T-cell (primary cell): ENCODE results near the gene WT1. TPM values are rescaled to one million over a fixed set of nuclear protein-coding genes. Genes with fewer than 3 reads are reported as not detected.

Experiments
- ATAC-seq, 4 experiments: fragments of 200-7000 bp in 3 of 4; fragments of 150-1000 bp in 1 of 4; cut with Tn5 transposase; replicated peaks in 1 of 4; 1 replicate in 3 of 4; 2 replicates in 1 of 4; pipeline ENCODE4 v1.10.0; 2021; ENCODE audit warnings: moderate library complexity in 3 of 4, mild to moderate bottlenecking in 2 of 4, moderate number of reproducible peaks in 1 of 4
- CTCF ChIA-PET, 2 donors: fragments of 300-600 bp; sonication (Branson Sonifier 250); formaldehyde crosslinking; loops; one replicate each; lab custom pipeline; 2022; ENCODE audit warnings: antibody characterized with exemption in 2 of 2; lab: Charles Lee
- POLR2A ChIA-PET, 2 donors: fragments of 300-600 bp; sonication (Branson Sonifier 250); formaldehyde crosslinking; loops; one replicate each; lab custom pipeline; 2022; ENCODE audit warnings: antibody characterized with exemption in 2 of 2; lab: Charles Lee
- DNase-seq, 35 experiments: peaks; one replicate each; pipeline versions ENCODE4 v3.0.0 to v3.0.0-alpha.2; 2013 to 2023
- H3K27ac ChIP-seq: one replicate; pipeline ENCODE4 v1.5.1; 2013; ENCODE audit warnings: low read length
- H3K27me3 ChIP-seq, 2 experiments: replicated peaks in 1 of 2; 1 replicate in 1 of 2; 2 replicates in 1 of 2; pipeline versions ENCODE4 v1.6.1 to v1.7.0; 2013; ENCODE audit warnings: low read length in 1 of 2, mixed read lengths in 1 of 2; ENCODE audit not compliant: control insufficient read depth in 2 of 2, insufficient read depth in 2 of 2; ENCODE audit errors: extremely low read depth in 1 of 2
- H3K36me3 ChIP-seq, 2 donors: 1 replicate in 1 of 2; 2 replicates in 1 of 2; pipeline versions ENCODE4 v1.6.1 to v1.7.0; 2013; ENCODE audit warnings: low read length in 1 of 2; ENCODE audit not compliant: control insufficient read depth in 2 of 2, insufficient read depth in 1 of 2; ENCODE audit errors: extremely low read depth in 1 of 2
- H3K4me1 ChIP-seq, 2 experiments: 1 replicate in 1 of 2; 2 replicates in 1 of 2; pipeline versions ENCODE4 v1.6.1 to v1.7.0; 2013; ENCODE audit warnings: low read length in 2 of 2, mixed read lengths in 1 of 2; ENCODE audit not compliant: insufficient read depth in 2 of 2, control insufficient read depth in 1 of 2; ENCODE audit errors: extremely low read depth in 1 of 2
- H3K4me3 ChIP-seq, 2 donors: 1 replicate in 1 of 2; 2 replicates in 1 of 2; pipeline versions ENCODE4 v1.5.1 to v1.7.0; 2013; ENCODE audit warnings: mild to moderate bottlenecking in 2 of 2, low read length in 1 of 2, moderate library complexity in 1 of 2; ENCODE audit not compliant: control insufficient read depth in 1 of 2; ENCODE audit errors: extremely low read depth in 1 of 2
- H3K9me3 ChIP-seq: 2 replicates; pipeline ENCODE4 v1.7.0; 2013
- H3K27ac Mint-ChIP-seq, 2 donors: one replicate each; pipeline ENCODE4 v1.8.0; 2020 to 2021; ENCODE audit warnings: mild to moderate bottlenecking in 2 of 2, mixed read lengths in 2 of 2
- H3K27me3 Mint-ChIP-seq, 2 donors: one replicate each; pipeline ENCODE4 v1.8.0; 2021 to 2022; ENCODE audit warnings: mixed read lengths in 2 of 2
- H3K36me3 Mint-ChIP-seq: one replicate; pipeline ENCODE4 v1.8.0; 2021; ENCODE audit warnings: mixed read lengths
- H3K4me1 Mint-ChIP-seq, 3 donors: one replicate each; pipeline ENCODE4 v1.8.0; 2020 to 2022; ENCODE audit warnings: mixed read lengths in 3 of 3, mild to moderate bottlenecking in 1 of 3
- H3K4me3 Mint-ChIP-seq, 3 donors: one replicate each; pipeline ENCODE4 v1.8.0; 2020 to 2022; ENCODE audit warnings: mild to moderate bottlenecking in 3 of 3, mixed read lengths in 3 of 3, moderate library complexity in 3 of 3
- H3K9me3 Mint-ChIP-seq, 3 donors: one replicate each; pipeline ENCODE4 v1.8.0; 2020 to 2022; ENCODE audit warnings: mixed read lengths in 3 of 3
- WGBS: methylation state at CpG from one replicate; pipeline ENCODE4 v1.1.5; 2013; ENCODE audit warnings: missing lambda C conversion rate; ENCODE audit not compliant: insufficient coverage; 5-methylcytosine and 5-hydroxymethylcytosine counted together
- total RNA-seq, 35 experiments: library from RNA in 6 of 35; stranded (reverse) in 6 of 35; fragments of 120-200 nt in 1 of 35; gene quantifications; one replicate each; pipeline versions ENCODE4 v1.2.1 to v1.2.4 and lab custom pipeline; 2013 to 2026

The WT1 gene
- total RNA-seq, 5 donors from 2014 or later (not counting 1 experiment from before 2014, with no cell fraction given), result not detected

DNA sequence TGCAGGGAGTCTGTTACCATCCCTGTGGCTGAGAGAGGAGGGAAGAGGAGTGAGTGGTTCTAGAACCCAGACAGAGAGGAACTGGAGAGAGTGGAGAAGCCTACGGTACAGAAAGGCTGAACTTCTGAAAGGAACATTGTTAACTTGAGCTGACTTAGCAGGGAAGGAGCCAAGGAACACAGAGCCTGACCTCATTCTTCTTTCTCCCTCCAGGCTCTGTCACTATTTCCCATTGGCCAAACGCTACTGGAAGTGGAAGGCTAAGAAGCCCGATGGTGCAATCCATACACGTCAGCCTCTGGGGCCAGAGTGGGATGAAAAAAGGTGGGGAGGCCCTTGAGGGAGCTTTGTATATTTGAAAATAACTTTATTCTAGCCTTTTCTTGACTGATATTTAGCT is 16.5 kb upstream of the WT1 start:
- no peak for DNase-seq
- no peak for ATAC-seq
- no CpG with 5 or more reads among the region's 4 CpGs for WGBS
- CTCF ChIA-PET, result no interaction called here
- no peaks in the 10 kb centered on the region for H3K36me3 Mint-ChIP-seq
- no peak overlapping the region for H3K4me3 ChIP-seq
- peaks cover 0 to 10% of the 10 kb centered on the region in 2 experiments for H3K27me3 ChIP-seq
- no peaks in the 10 kb centered on the region for H3K9me3 ChIP-seq
- no peaks in the 10 kb centered on the region for H3K4me1 Mint-ChIP-seq
- H3K27ac ChIP-seq, result no peak overlapping the region
- POLR2A ChIA-PET, result no interaction called here
- peaks cover 4 to 12% of the 10 kb centered on the region in 2 donors for H3K27me3 Mint-ChIP-seq
- H3K9me3 Mint-ChIP-seq, result no peaks in the 10 kb centered on the region
- H3K27ac Mint-ChIP-seq, result no peak overlapping the region
- no peak overlapping the region for H3K4me3 Mint-ChIP-seq
- no peaks in the 10 kb centered on the region for H3K4me1 ChIP-seq
- no peaks in the 10 kb centered on the region for H3K36me3 ChIP-seq

- CTCF ChIA-PET, result no interaction called here
- no peak for ATAC-seq
- H3K9me3 ChIP-seq, result no peaks in the 10 kb centered on the region
- peaks cover 0 to 10% of the 10 kb centered on the region in 2 experiments for H3K27me3 ChIP-seq
- no peaks in the 10 kb centered on the region for H3K4me1 Mint-ChIP-seq
- POLR2A ChIA-PET, result interaction anchor here in 1 of 2 donors (0.6 kb wide), 1 partner anchor 25 kb away, joined by 5 read pairs; no protein-coding TSS in a partner anchor
- H3K4me1 ChIP-seq, result no peaks in the 10 kb centered on the region
- no peak overlapping the region for H3K4me3 Mint-ChIP-seq
- H3K36me3 Mint-ChIP-seq, result no peaks in the 10 kb centered on the region
- no peak overlapping the region for H3K27ac ChIP-seq
- no peak overlapping the region for H3K4me3 ChIP-seq
- DNase-seq, result no peak
- peaks cover 4 to 17% of the 10 kb centered on the region in 2 donors for H3K27me3 Mint-ChIP-seq
- 40% methylated on average over 1 of the region's 1 CpG for WGBS
- no peak overlapping the region for H3K27ac Mint-ChIP-seq
- H3K36me3 ChIP-seq, result no peaks in the 10 kb centered on the region
- H3K9me3 Mint-ChIP-seq, result no peaks in the 10 kb centered on the region
Measured at GRCh38 chr11:32450372-32450771, 15.0 kb upstream of the WT1 start.

GRCh38 chr11:32448232-32448631 is 12.9 kb upstream of the WT1 start:
- peaks cover 0 to 10% of the 10 kb centered on the region in 2 experiments for H3K27me3 ChIP-seq
- CTCF ChIA-PET, result no interaction called here
- no peak overlapping the region for H3K27ac ChIP-seq
- Mint-ChIP-seq H3K9me3 (no peaks in the 10 kb centered on the region), H3K36me3 (no peaks in the 10 kb centered on the region), H3K27ac (no peak overlapping the region), H3K4me3 (no peak overlapping the region), H3K4me1 (no peaks in the 10 kb centered on the region), H3K27me3 (peaks cover 12 to 27% of the 10 kb centered on the region in 2 donors)
- H3K4me3 ChIP-seq, result no peak overlapping the region
- DNase-seq, result no peak
- H3K36me3 ChIP-seq, result no peaks in the 10 kb centered on the region
- H3K9me3 ChIP-seq, result no peaks in the 10 kb centered on the region
- WGBS, result 40% methylated on average over 1 of the region's 3 CpGs
- POLR2A ChIA-PET, result no interaction called here
- no peak for ATAC-seq
- no peaks in the 10 kb centered on the region for H3K4me1 ChIP-seq

DNA sequence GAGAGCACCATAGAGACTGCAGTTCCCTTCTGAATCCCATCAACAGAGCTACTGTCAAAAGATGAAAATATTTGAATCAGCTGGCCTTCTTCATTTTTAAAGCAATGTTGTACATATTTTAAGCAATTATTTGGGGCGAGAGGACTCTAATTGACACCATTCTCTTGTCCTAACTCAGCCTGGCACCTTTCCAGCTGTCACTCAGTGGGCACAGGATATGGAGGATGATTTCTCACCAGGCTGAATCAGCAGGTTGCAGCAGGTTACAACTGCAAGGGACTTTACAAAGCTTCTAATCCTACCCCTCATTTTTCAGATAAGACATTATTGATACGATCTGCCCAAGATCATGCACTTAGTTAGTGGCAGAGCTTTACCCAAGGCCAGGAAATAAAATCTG is 11.9 kb upstream of the WT1 start:
- H3K36me3 Mint-ChIP-seq, result no peaks in the 10 kb centered on the region
- ChIA-PET CTCF (no interaction called here), POLR2A (no interaction called here)
- no peaks in the 10 kb centered on the region for H3K9me3 Mint-ChIP-seq
- Histone ChIP-seq H3K27me3 (peaks cover 0 to 10% of the 10 kb centered on the region in 2 experiments), H3K36me3 (no peaks in the 10 kb centered on the region), H3K4me3 (no peak overlapping the region), H3K4me1 (no peaks in the 10 kb centered on the region), H3K27ac (no peak overlapping the region), H3K9me3 (no peaks in the 10 kb centered on the region)
- DNase-seq (no peak), ATAC-seq (no peak)
- H3K27me3 Mint-ChIP-seq, result peaks cover 21 to 30% of the 10 kb centered on the region in 2 donors
- no peak overlapping the region for H3K4me3 Mint-ChIP-seq
- WGBS, result 60% methylated on average over 1 of the region's 2 CpGs
- H3K4me1 Mint-ChIP-seq, result no peaks in the 10 kb centered on the region
- H3K27ac Mint-ChIP-seq, result no peak overlapping the region

DNA sequence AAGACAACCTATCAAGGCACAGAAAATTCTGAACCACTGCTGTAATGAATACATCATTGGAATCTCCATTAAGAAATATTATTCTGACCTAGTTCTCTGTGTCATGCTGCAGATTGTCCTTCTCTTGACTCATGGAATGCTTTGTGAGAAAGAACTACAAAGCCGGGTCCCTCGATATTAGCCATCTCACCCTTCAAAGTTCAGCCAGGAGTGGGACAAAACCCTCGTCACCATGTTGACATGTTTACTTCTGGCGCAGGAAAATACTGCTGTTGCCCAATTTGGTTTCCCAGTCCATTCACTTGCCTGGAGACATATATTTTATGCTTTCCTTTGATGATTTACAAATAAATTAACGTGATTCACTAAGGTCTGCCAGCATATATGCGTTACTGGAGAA is 10.9 kb upstream of the WT1 start:
- POLR2A ChIA-PET, result no interaction called here

DNA sequence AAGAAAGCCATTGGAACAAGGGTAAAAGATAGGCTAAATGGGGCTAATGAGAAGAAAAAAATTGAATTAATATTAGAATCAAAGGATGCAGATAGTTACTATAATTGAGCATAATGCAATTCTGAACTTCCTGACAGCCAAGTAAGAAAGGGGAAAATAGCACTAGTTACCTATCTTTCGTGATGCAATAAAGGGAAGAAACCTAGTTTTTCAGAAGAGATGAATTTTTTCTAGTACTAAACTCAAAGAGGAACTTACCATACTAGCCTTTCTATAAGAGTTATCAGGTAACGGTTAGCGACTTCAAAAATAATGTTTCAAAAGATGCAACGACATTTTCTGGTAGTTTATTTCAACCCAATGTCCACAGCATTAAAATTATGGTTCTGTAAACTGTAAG is 8.8 kb upstream of the WT1 start:
- no peak for DNase-seq
- ATAC-seq, result no peak
- Mint-ChIP-seq H3K9me3 (no peaks in the 10 kb centered on the region), H3K36me3 (peaks cover 4% of the 10 kb centered on the region), H3K4me1 (peaks cover 6 to 11% (median 10%) of the 10 kb centered on the region in 3 donors), H3K27me3 (peaks cover 44 to 51% of the 10 kb centered on the region in 2 donors), H3K4me3 (no peak overlapping the region), H3K27ac (no peak overlapping the region)
- peaks cover 11 to 13% of the 10 kb centered on the region in 2 experiments for H3K27me3 ChIP-seq
- no peak overlapping the region for H3K4me3 ChIP-seq
- ChIA-PET CTCF (no interaction called here), POLR2A (no interaction called here)
- WGBS, result no CpG with 5 or more reads among the region's 4 CpGs
- H3K36me3 ChIP-seq, result no peaks in the 10 kb centered on the region
- H3K27ac ChIP-seq, result no peak overlapping the region
- H3K9me3 ChIP-seq, result no peaks in the 10 kb centered on the region
- peaks cover 0 to 3% of the 10 kb centered on the region in 2 experiments for H3K4me1 ChIP-seq

More for the DNA sequence above, 10.9 kb upstream of the WT1 start:
- no peaks in the 10 kb centered on the region for H3K36me3 ChIP-seq
- H3K4me3 ChIP-seq, result no peak overlapping the region
- H3K27ac ChIP-seq, result no peak overlapping the region
- no peak for ATAC-seq
- H3K4me3 Mint-ChIP-seq, result no peak overlapping the region
- DNase-seq, result no peak
- no peaks in the 10 kb centered on the region for H3K9me3 ChIP-seq
- WGBS, result 80% methylated on average over 1 of the region's 6 CpGs
- no peaks in the 10 kb centered on the region for H3K36me3 Mint-ChIP-seq
- no peaks in the 10 kb centered on the region for H3K9me3 Mint-ChIP-seq
- peaks cover 26 to 37% of the 10 kb centered on the region in 2 donors for H3K27me3 Mint-ChIP-seq
- peaks cover 3 to 10% of the 10 kb centered on the region in 2 experiments for H3K27me3 ChIP-seq
- no peak overlapping the region for H3K27ac Mint-ChIP-seq
- H3K4me1 Mint-ChIP-seq, result no peaks in the 10 kb centered on the region
- no peaks in the 10 kb centered on the region for H3K4me1 ChIP-seq
- CTCF ChIA-PET, result no interaction called here

- ChIA-PET CTCF (no interaction called here), POLR2A (no interaction called here)
- Mint-ChIP-seq H3K9me3 (no peaks in the 10 kb centered on the region), H3K4me3 (no peak overlapping the region), H3K36me3 (peaks cover 4% of the 10 kb centered on the region), H3K4me1 (peaks cover 17 to 29% (median 25%) of the 10 kb centered on the region in 3 donors), H3K27me3 (peaks cover 66 to 72% of the 10 kb centered on the region in 2 donors), H3K27ac (no peak overlapping the region)
- Histone ChIP-seq H3K36me3 (no peaks in the 10 kb centered on the region), H3K4me1 (peaks cover 3 to 17% of the 10 kb centered on the region in 2 experiments), H3K4me3 (no peak overlapping the region), H3K9me3 (no peaks in the 10 kb centered on the region), H3K27ac (no peak overlapping the region), H3K27me3 (peaks cover 18 to 46% of the 10 kb centered on the region in 2 experiments)
- WGBS, result 42% methylated on average over 6 of the region's 9 CpGs
- no peak for DNase-seq
- no peak for ATAC-seq
Measured at GRCh38 chr11:32440916-32441315, 5.6 kb upstream of the WT1 start.
